Panc1 (cell line): ENCODE measurements around the gene SCP2.

Source experiments
- CTCF ChIP-seq: fragments of 450-650 bp; IDR thresholded peaks from 2 replicates; pipeline ENCODE4 v1.5.1; 2017; ENCODE audit warnings: mild to moderate bottlenecking
- SIN3A ChIP-seq: IDR thresholded peaks from 2 replicates; pipeline ENCODE4 v1.6.1; 2012; ENCODE audit warnings: low read depth, mild to moderate bottlenecking, low read length, moderate library complexity, borderline replicate concordance; ENCODE audit not compliant: insufficient read depth
- TCF7L2 ChIP-seq: IDR thresholded peaks from 2 replicates; pipeline ENCODE4 v1.6.1; 2011; ENCODE audit warnings: mild to moderate bottlenecking, low read depth, low read length, inconsistent platforms

DNA sequence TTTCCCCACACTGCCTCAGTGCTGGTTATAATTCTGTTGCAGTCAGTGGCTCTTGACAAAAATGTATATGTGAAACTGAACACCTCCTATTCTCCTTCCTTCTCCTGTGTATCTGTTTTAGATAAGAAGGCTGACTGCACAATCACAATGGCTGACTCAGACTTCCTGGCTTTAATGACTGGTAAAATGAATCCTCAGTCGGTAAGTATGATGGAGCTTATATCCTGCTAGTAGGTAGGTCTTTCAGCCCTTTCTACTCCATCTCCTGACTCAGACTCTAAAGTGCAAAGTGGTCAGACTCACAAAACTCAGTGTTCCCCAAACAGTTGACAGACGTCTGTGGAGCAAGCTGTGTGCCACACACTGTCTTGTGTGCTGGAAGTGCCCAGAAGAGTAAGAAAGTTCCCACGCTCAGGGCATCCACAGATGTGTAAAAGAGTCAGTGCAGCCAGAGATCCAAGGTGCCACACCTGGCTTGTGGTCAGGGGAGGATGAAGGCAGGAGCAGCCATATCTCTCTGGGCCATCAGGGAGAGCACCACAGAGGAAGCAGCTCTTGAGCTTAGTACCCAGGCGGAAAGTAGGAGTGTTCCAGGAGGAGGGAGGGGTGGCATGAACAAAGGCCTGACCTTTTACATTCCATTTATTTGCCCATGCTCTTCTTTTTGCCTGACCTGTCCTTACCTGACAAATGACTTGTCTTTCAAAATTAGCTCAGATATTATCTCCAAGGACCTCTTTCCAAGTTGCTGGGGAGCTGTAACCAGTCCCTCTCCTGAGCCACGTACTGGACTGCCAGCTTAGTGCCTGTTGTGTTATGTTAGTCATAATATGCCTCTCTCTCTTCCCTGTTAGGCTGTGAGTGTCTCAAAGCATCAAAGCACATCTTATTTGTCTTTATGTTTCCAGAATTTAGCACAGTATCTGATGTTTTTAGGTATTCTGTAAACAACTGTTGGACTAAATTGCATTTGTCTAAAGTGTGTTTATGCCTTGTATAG lies 121.0 kb downstream of the SCP2 start:
- TF ChIP-seq CTCF: no peak
- no peak for TF ChIP-seq SIN3A
- TF ChIP-seq TCF7L2: no peak
